HG03175 (cell line): ENCODE results near the gene ORM1.

Experiments
- ATAC-seq: cut with Tn5 transposase; IDR thresholded peaks from one replicate; pipeline ENCODE4 v1.9.1; 2021; ENCODE audit warnings: mild to moderate bottlenecking, moderate library complexity; ENCODE audit not compliant: unreplicated experiment

ORM1 gene

DNA sequence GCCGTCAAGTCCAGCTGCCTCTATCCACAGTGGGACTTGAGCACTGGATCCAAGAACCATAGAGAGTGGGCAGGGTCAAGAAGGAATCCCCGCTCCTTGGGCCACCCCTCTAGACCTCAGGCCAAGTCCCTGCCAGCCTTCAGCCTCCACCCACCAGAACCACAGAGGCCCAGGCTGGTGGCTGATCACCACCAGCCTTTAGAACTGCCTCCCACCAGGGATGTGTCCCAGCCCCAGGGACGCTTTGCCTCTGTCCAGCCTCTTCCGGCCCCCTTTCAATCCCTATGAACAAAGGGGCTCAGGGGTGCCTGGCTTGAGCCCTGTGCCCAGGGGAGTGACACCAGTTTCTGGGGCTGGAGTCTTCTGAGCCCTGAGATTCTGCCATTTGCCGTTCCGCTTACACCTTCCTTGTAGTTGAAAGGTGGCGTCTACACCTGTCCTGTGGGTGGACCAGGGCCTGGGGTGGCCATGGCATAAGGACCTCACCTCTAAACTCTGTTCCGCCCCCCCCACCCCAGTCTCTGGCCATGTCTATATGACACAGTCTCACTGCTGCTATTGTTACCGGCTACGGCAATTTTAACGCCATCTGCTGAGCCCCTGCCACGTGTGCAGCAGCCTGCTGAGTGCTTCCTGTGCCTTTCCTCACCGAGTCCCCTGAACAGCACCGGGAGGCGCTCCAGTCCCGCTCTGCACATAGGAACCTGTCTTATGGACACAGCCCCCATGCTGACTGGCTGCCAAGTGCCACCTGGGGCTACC lies 35.7 kb upstream of the ORM1 start:
- no peak for ATAC-seq

DNA sequence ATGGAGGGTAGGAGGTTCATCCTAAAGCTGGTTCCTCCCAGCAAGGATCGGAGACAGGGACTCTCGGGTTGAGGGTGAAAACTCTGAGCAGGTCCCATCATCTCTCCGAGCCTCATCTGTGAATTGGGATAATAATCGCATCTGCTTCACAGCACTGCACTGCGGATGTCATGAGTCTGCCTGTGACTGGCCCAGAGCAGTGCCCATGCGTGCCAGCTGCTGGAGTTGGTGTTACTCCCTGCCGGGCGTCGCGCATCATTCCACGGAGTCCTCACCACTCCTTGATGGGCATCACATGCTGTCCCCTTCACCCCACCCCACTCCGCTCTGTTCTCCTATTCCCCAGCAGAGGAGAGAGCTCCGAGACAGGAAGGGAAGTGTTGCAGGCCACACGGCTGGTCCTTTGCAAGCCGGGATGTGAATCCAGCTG lies 35.1 kb upstream of the ORM1 start:
- ATAC-seq: no peak

- no peak for ATAC-seq
Observed at GRCh38 chr9:114288193-114289091, 34.5 kb upstream of the ORM1 start.

DNA sequence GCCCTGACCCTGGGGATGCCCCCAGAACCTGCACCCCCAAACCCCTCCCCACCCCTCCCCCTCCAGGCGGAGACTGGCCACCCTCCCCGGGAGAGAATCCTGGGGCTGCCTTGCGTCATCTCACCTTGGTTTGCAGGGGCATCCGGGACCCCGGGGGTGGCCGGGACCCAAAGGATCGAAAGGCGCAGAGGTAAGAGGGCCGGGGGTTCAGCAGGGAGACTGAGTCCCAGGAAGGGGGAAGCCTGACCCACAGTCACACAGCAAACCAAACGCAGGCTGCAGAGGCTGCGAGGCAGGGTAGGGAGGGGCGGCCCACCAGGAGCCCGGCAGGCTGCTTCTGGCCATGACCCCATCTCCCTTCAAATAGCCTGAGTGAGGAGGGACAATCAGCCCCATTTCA lies 33.8 kb upstream of the ORM1 start:
- no peak for ATAC-seq

GRCh38 chr9:114289571-114290481 lies 33.1 kb upstream of the ORM1 start:
- no peak for ATAC-seq

GRCh38 chr9:114290561-114290986 lies 32.3 kb upstream of the ORM1 start:
- no peak for ATAC-seq

DNA sequence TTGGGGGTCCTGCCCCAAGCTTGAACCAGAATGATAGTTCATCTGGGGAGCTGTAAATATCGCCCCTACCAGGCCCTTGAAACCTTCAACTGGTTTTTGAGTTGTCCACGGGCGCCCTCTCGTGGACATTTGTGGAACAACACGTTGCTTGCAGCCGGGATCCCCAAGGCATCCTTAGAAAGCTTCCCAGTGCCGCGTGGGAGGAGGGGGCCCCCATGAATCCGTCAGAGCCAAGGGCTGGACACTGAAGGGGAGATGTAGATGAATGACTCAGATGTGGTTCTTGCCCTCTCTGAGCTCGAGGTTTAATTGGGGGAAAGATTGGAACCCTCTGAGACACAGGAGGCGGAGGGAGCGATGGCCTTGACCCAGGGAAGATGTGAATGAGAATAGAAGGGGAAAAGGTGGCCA lies 31.8 kb upstream of the ORM1 start:
- no peak for ATAC-seq

DNA sequence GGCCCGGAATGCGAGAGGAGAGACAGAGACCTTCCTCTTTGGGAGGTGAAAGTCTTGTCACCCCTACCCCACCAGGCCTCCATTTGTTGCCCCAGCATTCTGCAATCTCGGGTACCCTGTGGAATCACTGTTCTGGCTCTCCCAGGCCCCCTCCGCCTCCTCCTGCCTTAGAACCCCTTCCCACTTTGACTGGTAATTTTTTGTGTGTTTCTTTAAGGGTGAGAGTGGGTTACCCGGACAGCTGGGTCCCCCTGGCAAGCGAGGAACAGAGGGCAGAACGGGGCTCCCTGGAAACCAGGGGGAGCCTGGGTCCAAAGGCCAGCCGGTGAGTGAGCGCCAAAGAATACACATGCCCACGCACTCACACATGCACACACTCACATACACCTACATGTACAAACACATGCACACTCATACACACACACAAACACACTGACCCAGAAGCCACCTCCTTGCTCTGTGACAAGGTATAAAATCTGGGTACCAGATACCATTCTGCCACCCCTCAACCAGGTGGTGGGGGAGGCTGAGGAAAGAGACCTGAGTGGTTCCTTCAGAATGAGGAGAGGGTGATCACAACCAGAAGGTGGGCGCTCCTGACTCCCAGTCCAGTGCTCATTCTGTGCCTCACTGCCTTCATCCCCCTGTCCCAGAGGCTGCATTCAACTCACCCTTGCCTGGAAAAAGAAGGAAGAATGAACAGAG lies 30.9 kb upstream of the ORM1 start:
- ATAC-seq: no peak

- ATAC-seq: no peak
Observed at GRCh38 chr9:114294664-114295063, 28.2 kb upstream of the ORM1 start.

DNA sequence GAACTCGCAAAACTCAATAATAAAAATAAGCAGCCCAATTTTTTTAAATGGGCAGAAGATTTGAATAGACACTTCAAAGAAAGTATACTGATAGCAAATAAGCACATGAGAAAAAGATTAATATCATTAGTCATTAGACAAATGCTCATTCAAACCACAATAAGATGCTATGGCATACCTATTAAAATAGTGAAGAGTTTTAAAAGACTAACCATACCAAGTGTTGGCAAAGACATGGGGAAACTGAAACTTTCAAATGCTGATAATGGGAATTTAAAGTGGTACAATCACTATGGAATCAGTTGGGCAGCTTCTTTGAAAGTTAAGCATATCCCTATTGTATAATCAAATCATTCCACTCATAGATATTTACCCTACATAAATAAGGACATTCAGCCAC lies 26.6 kb upstream of the ORM1 start:
- no peak for ATAC-seq

DNA sequence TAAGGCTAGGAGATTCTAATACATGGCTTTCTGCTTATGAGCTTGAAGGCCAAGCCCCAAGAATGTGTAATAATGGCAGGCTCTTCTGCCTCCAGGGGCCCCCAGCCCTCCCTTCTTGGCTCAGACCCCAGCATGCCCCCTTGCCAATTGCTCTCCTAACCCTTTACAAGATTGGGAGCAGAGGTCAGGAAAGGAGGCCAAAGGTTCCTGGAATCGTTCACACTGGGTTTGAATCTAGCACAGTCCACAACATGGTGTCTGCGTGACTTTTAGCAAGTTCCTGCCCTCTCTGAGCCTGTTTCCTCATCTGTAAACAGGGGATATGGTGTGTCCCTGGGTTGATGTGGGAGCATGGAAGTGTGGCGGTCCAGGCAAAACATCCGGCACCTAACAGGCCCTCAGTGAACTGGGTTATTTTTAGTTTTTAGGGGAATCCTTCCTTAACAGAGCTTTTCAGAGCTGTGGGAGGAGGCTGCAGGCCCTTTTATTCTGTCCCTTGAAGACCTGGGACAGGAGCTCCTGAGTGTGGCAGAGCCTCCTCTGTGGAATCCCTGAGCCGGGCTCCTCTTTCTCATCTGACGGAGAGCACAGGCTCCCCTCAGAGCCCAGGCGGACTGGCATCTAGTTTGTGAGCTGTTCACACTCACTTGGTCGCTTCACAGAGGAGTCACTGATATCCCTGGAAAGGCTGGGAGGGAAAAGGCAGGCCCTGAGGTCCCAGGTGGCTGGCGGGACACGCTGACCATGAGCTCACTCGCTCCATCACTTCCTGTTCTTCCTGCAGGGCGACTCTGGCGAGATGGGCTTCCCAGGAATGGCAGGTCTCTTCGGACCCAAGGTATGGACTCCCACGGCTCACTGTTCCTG lies 23.4 kb upstream of the ORM1 start:
- no peak for ATAC-seq

DNA sequence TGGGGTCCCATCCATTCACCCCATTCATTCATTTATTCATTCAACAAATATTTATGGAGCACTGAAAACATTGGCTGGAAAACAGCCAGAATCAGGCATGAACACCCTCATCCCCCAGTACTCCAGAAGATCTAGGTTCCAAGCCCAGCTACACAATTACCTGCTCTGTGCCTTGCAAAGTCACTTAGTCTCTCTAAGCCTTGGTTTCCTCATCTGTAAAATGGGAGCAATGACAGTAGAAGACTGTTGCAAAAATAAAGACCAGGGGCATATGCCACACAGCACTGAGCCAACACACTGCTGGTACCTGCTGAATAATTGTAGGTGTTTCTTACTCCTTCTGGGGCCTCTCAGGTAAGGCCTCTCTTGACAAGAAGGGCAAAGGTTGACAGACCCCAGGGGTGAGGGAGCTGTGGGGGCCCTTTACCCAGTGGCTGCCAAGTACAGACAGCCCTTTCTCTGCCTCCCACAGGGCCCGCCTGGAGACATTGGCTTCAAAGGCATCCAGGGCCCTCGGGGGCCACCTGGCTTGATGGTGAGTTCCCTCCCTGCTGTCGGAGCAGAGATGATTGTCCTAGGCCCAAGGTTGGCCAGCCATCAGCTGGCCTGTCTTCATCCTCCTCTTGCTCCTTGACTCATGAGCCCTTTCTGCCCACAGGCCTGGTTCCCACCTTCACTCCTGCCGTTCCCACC lies 22.6 kb upstream of the ORM1 start:
- ATAC-seq: no peak

DNA sequence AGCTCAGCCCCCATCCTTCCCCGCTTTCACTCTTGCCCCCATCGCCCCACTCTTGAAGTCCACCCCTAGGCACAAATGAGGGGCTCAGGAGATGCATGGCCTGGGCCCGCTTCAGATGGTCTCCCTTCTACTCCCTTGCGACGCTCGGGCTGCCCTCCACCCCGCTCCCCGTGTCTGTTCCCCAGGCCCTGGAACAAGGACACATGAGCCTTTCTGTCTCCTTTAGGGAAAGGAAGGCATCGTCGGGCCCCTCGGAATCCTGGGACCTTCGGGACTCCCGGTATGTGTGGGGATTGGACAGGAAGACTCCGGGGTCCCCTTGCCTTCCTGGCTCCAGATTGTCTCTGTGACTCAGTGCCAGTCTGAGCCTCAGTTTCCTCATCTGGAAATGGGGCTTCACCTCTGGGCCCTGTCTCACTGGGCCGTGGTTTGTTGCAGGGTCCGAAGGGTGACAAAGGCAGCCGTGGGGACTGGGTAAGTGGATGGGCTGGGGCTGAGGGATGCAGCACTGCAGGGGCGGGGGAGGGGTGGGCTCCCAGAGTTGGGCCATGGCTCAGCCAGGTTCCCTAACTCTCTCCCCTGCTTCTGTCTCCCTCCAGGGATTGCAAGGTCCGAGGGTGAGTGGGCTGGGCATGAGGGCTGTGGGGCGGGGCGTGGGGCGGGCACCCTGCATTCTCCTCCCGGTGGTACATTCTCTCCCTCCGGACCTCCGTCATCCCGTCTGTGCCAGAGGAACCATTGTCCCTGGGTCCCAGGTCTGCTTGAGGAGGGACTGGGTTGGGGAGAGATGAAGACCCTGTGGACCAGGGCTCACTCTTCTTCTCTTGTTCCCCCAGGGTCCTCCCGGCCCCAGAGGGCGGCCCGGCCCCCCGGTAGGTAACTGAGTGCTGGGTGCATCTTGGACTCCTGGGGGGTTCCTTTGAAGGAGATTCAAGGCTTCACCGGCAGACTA lies 21.8 kb upstream of the ORM1 start:
- ATAC-seq: no peak

GRCh38 chr9:114301798-114302565 lies 20.9 kb upstream of the ORM1 start:
- no peak for ATAC-seq

GRCh38 chr9:114302727-114303126 lies 20.2 kb upstream of the ORM1 start:
- ATAC-seq: no peak

GRCh38 chr9:114303571-114303970 lies 19.3 kb upstream of the ORM1 start:
- no peak for ATAC-seq

DNA sequence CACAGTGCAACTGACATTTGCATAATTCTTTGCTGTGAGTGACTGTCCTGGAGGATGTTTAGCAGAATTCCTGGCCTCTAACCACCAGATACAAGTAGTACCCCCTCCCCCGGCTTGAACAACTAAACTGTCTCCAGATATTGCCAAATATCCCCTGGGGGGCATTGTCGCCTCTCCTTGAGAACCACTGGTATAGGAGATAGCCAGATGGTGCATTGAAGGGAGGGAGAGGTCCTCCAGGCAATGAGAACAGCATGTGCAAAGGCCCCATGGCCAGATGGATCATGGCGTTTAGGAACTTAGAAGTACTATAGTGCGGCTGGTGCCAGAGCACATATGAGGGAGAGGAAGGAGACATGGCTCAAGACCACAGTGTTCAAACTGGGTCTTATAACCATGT lies 18.9 kb upstream of the ORM1 start:
- ATAC-seq: no peak
